ENCODE measurements around the gene CLSTN2.

GRCh38 chr3:140225996-140226395, 291.0 kb downstream of the CLSTN2 start:
- TF ChIP-seq CTCF (IDR thresholded peaks at IDR 0.05; ENCODE audit: insufficient read depth, low read depth, low read length) (no peak), EZH2 (IDR thresholded peaks at IDR 0.05; ENCODE audit: insufficient read depth, low read length) (no peak)
